ENCODE measurements around the gene SLC25A21.
"Not testable (repeated sequence)": the region's sequence is repeated elsewhere in the genome, so short reads cannot be mapped to it uniquely, and the experiment has no call there.

The SLC25A21 gene

DNA sequence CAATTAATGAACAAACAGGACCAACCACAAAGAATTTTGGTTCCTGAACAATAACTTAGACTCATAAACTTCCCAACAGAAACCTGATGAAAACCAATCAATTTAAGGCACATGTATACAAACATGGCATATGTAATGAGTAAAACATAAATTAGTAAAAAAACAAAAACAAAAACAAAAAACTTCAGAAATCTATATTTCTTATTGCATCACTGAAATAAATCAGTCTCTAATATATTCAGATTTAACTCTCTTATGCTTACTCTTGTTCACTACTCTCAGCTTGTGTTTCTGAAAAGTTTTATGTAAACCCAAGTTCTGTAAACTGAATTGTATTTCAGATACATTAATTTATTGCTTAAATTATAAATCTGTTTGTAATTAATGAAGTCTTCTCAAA, 233.7 kb downstream of the SLC25A21 start:
- no peak for DNase-seq

DNA sequence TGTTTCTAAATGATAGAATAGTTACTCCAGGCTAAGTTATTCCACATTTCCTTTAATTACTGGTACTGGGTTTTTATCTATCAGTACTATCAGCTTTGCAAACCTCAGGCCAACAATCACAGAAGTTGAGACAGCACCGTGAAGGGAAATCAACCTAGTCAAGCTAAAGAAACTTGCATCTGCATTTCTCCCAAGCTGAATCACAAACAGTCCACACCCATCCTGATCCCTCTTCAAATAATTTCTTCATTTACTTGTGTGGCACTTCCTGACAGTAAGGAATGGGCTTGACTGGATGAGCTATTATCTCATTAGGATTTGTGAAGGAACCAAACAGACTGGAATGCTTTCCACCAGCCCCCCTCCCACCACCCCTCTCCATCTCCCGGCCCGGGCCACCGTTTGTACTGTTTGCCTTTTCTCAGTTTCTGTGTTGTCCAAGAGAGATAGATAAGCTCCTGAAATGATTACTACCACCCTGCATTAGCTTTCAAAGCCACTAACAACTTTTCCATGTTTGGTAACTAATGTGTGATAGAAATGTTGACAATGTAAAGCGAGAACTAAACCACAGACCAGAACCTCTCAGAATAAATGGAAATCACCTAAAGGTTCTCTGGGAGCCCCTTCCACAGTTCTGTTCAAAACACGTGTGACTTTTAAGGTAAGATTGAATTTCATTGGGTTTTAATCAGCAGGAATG, 236.3 kb downstream of the SLC25A21 start:
- no peak for DNase-seq

DNA sequence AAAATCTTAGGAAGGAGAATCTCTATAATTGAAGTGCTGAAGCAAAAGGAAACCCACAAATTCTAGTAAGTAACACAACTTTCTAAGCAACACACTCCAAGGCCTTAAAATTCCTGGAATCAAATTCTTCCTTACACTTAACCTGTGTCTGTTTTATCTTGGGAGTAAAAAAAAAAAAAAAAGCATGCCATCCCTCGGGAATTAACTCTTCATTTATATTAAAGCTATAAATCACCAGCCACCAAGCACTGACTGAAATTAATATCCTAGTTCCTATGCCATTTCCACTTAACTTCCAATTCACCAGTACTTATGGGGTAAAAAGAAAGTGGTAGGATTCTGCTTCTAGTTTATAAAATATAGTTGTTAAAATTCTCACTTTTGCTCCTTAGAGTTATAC, 238.1 kb downstream of the SLC25A21 start:
- no peak for DNase-seq

DNA sequence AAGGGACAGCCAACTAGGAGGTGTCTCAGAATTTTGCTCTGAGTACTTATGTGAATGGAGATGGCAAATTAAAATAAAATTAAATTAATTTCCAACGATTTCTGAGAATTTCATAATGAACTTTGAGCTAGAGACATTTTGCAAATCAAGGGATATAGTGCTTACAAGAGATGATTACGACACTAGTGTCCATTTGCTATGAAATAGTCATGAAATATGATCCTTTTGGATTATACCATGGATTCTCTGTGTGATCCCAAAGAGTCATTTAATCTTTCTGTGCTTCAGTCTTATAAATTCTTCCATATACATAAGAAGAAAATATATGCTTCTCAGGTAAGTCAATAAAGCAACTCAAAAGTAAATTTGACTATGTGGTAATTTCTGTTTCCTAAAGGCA, 240.6 kb downstream of the SLC25A21 start:
- DNase-seq, result no peak

DNA sequence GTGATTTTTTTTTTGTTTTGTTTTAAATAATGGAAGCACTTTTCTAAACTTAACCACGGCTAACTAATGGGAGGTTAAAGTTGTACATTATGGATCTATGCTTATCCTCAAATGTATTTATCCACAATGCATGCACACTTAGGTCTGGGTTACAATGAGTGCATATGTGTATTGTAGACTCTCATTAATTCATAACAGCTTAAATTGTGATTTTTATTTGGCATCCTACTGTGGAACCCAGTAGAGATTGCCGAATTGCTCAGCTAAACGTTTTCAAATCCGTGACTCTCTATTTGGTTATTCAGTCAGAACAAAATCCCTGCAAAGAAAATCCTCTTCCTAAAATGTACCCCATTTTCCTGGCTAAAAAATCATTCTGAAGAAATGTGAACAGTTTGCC, 244.0 kb downstream of the SLC25A21 start:
- DNase-seq, result no peak

DNA sequence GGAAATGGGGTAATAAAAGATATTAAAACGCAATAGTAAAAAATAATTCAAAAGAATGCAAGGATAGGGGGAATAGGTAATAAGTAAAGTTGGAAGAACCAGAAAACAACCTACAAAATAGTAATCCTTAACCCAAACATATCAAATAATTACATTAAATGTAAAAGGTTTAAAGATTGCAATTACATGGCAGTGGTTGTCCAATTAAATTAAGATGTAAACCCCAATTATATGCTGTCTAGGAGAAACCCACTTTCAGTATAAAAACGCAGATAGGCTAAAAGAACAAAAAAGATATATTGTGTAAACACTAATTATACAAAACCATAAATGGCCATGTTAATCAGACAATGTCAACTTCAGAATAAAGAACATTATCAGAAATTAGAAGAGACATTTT, 247.3 kb downstream of the SLC25A21 start:
- no peak for DNase-seq

DNA sequence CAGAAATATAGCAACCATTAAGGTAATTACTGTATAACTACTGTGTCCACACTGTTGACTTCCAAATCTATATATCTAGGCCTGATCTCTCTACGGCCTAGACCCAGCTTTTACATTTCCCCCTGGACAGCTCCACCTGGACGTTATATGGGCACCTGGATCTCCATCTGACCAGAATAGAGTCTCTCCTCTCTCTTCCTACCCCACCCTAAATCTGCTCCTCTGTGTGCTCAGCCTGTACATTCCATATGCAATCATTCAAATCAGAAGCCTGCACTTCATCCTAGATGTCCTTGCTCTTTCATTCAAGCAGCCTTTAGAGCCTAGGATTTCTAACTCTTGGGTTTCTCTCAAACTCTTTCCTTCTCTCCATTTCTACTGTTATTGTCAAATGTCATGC, 255.7 kb downstream of the SLC25A21 start:
- no peak for DNase-seq

DNA sequence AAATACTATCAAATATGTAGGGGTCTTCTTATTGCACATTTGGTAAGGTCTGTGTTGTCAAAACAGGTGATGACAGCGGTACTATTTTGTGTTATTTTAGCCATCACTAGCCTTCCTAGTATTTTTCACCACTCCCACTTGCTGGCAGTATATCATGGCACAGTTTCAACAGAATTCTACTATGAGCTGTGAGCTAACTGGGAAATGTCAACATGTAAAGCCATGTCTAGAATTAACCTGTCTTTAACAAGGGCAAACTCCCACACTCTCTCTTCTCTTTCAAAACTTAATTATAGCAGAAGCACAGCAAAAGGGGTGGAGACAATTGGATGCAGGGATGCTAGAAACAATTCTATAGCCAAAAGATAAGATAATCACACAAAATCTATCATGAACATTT, 257.3 kb downstream of the SLC25A21 start:
- no peak for DNase-seq

DNA sequence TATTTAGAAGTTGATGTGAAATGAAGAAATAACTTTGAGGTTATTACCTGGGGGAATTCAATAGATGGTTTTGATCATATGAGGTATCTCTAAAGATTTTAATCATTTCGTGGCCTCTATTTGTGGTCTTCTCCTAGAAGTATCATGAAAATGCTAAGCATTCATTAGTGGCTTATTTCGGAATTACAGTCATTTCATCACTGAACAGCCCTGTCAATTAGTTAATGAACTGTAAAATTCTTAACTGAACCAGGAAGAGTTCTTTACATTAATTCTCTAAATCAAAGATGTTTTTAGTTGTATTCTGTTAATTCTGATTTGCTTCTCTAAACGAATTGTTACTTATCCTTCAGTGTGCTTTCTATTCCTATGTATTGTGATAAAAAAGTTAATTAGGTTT, 261.8 kb downstream of the SLC25A21 start:
- no peak for DNase-seq

DNA sequence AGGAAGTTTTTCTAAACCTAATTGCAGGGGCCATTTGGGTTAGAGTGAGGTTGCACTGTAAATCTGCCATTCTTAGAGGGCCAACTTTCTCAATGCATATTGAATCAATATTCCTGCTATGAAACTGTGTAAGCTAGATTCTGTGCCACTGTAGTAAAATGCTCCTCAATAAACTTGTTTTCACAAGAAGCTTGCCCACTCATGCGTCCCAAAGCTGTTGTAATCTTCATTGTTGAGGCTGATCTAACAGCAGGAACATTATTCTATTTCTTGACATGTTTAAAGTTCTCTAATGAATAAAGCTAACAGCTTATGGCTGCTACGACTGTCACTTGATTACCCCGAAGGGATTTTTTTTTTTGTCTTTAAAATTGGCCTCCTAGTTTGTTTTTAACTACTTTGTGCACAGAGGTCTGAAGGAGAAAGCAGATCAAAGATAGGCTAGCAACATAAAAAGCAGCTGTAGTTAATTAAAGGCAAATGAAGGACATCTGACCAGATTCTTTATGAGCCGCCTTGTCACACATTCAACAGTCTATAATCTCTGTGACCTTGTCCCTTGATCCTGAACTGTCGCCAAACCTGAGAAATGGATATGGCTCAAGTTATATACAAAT, 267.0 kb downstream of the SLC25A21 start:
- no peak for DNase-seq

DNA sequence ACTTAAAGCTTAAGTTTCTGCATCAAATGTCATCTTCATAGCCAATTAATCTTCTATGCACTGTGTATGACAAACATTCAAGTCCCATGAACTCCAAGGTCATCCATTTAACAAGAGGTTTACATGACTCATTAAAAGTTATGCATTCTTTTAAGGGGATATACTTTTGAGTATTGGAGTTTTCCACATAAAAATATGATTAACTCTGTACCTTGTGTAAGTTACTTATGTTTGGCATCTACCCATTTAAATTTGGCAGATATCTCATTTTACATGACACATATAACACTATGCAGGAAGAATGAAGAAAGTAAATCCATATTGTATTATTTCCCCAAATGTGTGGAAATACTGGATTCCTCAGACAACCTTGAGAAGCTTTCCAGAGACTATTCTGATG, 270.5 kb downstream of the SLC25A21 start:
- DNase-seq, result no peak

DNA sequence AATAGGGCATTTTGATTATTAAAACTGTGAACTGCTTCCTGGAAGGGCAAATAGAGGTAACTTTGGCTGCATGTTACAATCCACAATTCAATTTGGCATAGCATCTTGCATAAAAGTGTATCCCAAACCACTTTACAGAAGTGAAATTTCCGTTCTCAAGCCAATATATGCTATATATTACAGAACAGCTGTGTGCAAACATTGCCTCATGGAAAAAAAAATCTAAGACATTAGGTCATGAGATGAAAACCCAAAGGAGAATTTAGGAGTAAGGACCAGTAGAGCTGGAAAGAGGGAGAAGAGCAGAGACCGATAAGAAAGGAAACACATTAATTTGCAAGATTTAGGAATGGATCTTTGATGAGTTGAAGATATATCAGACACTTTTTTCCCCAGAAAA, 271.6 kb downstream of the SLC25A21 start:
- no peak for DNase-seq

DNA sequence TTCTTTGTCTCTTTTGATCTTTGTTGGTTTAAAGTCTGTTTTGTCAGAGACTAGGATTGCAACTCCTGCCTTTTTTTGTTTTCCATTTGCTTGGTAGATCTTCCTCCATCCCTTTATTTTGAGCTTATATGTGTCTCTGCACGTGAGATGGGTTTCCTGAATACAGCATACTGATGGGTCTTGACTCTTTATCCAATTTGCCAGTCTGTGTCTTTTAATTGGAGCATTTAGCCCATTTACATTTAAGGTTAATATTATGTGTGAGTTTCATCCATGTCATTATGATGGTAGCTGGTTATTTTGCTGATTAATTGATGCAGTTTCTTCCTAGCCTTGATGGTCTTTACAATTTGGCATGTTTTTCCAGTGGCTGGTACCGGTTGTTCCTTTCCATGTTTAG, 276.1 kb downstream of the SLC25A21 start:
- DNase-seq, result not testable (repeated sequence)

DNA sequence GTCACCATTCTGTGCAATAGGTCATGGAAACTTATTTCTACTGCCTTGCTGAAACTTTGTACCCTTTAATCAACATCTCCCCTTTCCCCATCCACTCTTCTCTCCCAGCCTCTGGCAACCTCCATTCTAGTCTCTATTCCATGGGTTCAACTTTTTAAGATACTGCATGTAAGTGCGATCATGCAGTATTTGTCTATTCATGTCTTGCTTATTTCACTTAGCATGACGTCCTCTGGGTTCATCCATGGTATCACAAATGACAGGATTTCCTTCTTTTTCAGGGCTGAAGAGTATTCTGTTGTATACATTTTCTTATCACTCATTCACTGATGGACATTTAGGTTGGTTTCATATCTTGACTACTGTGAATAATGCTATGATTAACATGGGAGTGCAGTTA, 288.4 kb downstream of the SLC25A21 start:
- no peak for DNase-seq

DNA sequence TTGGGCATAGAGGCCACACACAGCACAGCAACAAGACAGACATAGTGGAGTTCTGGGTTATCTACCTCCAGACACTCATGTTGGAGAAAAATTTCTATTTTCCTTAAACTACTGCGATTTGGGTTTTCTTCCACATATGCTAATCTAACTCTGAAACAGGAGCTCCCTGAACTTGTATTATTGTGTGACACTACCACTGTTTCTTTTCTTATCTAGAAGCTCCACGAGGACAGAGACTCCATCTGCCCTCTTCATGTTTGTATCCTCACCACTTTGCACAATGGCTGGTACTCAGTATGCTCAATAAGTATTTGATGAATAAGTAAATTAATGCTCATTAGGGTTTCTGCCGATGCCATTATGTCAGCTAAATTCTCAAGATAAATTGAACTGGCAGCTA, 292.1 kb downstream of the SLC25A21 start:
- DNase-seq, result no peak

DNA sequence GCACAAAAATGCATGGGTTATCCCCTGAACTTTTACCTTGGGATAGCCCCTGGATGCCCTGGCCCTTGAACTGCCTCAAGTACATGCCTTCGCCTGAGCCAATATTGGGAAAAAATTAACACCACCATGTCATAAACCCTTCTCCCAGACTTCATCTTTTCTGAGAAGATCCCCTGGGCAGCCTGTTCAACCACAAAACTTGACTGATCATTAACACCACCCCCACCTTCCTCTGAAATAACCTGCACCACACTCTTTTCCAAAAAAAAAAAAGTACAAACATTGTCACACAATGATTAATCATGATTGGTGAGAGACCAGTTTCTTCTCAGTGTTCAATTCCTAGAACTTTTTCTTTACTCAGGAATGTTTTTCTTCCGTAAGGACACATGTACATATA, 292.8 kb downstream of the SLC25A21 start:
- no peak for DNase-seq

DNA sequence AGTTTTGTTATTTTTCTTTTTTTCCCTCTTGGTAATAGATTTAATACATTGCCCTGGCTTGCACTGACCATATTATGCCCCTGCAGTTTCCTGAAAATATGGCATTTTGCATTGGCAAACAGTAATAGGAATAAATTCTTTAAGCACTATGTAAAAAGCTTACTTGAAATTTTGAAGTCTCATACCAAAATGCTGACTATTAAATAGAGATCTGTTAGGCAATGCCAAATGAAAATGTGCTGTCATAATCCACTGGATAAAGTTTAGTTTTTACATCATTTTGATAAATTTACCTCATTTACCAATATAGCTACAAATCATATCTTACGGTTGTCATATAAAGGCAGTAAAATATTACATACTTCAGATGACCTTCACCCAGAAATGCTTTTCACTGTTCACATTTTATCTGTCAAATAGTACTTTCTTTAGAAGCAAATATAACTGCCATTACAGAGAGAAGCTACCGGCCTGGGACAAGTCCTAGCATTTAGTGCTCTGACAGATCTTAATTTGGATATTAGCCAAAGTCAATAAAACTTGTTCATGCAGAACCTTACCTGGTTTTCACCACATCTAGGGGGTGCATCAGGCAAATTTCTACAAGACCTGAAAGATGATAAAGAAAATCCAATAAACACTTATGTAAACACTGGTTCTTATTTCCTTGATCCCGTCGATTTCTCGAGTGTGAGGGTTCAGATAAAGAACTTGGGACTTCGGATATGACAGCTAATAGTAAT, 297.8 kb downstream of the SLC25A21 start:
- DNase-seq, result no peak

DNA sequence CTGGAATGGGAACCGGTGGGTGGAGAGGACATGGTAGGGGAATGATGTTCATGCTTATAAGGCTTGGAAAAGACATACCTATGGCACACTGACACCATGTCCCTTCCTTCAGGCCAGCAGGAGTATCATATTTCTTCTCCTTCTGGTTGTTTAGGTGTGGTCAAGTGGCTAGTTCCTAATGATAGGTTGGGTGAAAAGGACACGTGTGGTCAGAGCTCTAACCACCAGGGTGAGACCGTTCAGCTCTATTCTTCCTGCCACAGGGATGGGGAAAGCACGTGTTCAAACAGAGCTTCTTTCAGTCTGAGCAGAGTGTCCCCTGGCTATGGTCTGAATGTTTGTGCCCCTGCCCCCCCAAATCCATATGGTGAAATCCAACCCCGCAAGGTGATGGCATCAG, 301.6 kb downstream of the SLC25A21 start:
- DNase-seq, result no peak

DNA sequence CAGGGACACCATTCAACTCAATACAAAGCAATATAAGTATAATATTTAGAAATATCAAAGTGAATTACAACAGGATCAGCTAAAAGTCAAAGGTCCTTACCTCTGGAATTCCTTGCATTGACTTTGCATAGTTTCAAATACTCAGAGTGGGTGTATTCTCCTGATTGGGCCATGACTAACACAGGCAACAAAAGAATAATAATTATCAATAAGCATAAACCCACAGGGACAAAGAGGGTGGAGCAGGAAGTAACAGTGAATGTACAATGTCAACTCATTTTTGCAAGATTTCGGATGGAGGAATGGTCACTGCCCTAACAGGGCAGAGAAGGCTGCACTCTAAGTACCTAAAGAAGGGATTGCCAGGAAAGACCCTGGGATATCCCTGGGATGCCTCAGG, 303.3 kb downstream of the SLC25A21 start:
- no peak for DNase-seq

DNA sequence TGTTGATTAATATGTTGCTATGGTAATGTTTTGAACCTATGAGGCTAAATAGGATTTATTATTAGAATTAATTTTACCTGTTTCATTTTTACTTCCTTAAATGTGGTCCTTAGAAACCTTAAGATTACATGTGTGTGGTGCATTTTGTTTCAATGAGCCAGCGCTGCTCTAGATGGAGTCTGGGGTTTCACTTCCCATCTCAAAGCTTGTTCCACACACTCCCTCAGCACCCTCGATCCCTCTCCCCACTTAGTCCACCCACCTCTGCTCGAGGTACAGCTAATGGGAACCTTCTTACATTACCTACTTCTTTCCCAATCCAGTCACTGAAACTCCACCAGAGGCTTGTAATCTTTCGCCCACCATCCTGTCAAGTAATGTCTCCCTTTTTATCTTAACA, 305.5 kb downstream of the SLC25A21 start:
- no peak for DNase-seq

DNA sequence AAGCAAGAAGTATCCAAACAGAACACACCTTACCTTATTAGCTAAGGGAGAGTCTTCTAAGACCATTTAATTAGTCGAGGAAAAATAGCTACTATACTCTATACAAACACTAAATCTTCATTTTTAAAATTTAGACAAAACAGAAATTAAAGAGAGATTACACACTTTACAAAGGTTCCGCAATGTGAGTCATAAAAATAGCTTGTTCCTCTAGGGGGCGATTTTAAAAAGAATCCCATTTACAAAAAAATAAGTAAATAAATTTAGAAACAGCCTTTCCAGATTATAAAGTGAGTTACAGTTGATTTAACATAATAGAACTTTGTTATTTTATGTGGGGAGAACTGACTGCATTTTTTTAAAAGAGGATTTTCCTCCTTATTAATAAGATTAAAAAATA, 309.1 kb downstream of the SLC25A21 start:
- no peak for DNase-seq

DNA sequence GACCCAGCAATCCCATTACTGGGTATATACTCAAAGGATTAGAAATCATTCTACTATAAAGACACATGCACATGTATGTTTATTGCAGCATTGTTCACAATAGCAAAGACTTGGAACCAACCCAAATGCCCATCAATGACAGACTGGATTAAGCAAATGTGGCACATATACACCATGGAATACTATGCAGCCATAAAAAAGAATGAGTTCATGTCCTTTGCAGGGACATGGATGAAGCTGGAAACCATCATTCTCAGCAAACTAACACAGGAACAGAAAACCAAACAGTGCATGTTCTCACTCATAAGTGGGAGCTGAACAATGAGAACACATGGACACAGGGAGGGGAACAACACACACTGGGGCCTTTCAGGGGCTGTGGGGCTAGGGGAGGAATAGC, 310.2 kb downstream of the SLC25A21 start:
- not testable (repeated sequence) for DNase-seq

DNA sequence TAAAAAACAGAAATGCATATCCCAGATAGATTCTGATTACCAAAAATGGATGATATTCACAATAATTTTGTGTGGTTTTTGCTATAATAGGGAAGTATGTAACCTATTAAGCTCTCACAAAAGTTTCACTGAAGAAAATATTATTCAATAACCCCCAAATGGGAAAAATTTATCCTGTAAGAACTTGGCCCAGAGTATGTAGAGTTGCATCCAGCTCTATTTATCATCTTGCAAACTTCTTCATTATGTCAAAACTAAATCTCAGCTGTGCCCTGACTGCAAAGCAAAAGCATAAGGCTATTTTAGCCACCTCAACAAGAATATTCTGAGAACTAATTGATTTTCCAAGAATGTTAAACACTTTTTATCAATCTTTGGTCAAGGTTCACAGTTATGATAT, 311.6 kb downstream of the SLC25A21 start:
- no peak for DNase-seq

DNA sequence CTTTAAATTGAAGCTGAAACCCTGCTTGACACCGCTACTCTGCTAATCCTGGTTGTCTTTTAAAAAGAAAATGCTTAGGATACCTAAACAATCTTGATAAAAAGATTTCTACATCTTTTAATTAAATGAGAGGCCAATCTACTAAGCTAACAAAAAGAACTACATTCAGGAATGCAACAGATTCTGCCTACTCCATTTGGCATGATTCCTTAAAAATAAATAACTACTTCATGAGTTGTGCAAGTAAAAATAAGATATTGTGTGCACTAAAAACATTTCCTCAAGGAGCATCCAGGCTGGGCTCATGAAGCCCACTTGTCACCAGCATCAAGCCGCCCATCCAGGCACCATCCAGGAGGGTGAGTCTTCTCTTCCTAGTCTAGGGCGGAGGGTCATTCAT, 313.3 kb downstream of the SLC25A21 start:
- no peak for DNase-seq

All from T-helper 2 cell (primary cell).